Heart left ventricle (tissue), 13 donors: ENCODE results near the gene OR2M7.

ENCODE experiments used
- POLR2A ChIP-seq, 2 donors: fragments of 450-650 bp; IDR thresholded peaks; one replicate each; pipeline ENCODE4 v1.6.1; 2017; ENCODE audit warnings: antibody characterized with exemption in 2 of 2, mild to moderate bottlenecking in 2 of 2, moderate library complexity in 2 of 2
- TF ChIP-seq, protein P1 (sequence below), 12 donors: fragments of 200-600 bp; sonication (generic) in 4 of 12; IDR thresholded peaks; one replicate each; pipeline versions ENCODE4 v1.5.0 to v1.8.0; 2018 to 2022; ENCODE audit warnings: antibody characterized with exemption in 12 of 12, mild to moderate bottlenecking in 5 of 12
- donor health status: ischemic (EF 13 %, LVEDD 7.1; RV severe dilation, severe dysfunction).
- donor health status: DM: no; HTN: yes; CAD: no.
- donor health status: DM: no; HTN: no; CAD: no.
- donor health status: ischemic (EF 25% LVEDD 6.9; RV normal size, moderate dysfunction).
- donor health status: ischemic (EF 25% LVEDD 5.7; RV mildly dilated, moderate dysfunction).
- donor health status: ischemic (EF 35%, LVEDD 5.7; RV mildly dilated, moderate dysfunction).
- donor health status: nonischemic (EF 11% LVEDD 7.7; RV severe dilation, severe dysfunction).
- donor health status: DM: yes; HTN: yes; CAD: no.
- donor health status: PGD.
- donor health status: ischemic (EF 29% LVEDD 5.4; RV normal size, mild dysfunction).
- donor health status: nonischemic (EF 23%, LVEDD 6.1; RV moderate dilation, normal function).

DNA sequence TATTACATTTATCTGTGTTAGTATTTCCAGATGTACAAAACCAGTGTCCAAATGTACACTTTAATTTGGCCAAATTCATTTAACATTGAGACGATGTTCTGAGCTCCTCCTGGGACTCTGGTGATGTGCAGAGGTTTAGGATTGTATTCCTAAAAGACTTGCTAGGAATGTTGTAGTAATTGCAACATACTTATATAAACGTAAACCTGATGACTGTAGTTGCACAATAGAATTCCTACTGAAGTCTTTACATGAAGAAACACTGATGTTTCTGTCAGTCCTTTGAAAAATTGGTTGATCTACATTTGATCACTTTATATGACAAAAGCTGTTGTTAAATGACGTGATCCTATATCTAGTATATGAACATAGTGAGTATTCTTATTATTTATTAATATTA lies 19.1 kb upstream of the OR2M7 start:
- no peak for TF ChIP-seq POLR2A (IDR thresholded peaks at IDR 0.05)
- TF ChIP-seq, protein P1, sequence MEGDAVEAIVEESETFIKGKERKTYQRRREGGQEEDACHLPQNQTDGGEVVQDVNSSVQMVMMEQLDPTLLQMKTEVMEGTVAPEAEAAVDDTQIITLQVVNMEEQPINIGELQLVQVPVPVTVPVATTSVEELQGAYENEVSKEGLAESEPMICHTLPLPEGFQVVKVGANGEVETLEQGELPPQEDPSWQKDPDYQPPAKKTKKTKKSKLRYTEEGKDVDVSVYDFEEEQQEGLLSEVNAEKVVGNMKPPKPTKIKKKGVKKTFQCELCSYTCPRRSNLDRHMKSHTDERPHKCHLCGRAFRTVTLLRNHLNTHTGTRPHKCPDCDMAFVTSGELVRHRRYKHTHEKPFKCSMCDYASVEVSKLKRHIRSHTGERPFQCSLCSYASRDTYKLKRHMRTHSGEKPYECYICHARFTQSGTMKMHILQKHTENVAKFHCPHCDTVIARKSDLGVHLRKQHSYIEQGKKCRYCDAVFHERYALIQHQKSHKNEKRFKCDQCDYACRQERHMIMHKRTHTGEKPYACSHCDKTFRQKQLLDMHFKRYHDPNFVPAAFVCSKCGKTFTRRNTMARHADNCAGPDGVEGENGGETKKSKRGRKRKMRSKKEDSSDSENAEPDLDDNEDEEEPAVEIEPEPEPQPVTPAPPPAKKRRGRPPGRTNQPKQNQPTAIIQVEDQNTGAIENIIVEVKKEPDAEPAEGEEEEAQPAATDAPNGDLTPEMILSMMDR (IDR thresholded peaks at IDR 0.05), result no peak
